GM21825 (cell line): Measurements from ENCODE around the gene CASKIN1.
"Not testable (repeated sequence)": the region's sequence is repeated elsewhere in the genome, so short reads cannot be mapped to it uniquely, and the experiment has no call there.

Experiments used
- ATAC-seq: cut with Tn5 transposase; IDR thresholded peaks from one replicate; pipeline ENCODE4 v1.9.1; 2021; ENCODE audit warnings: mild to moderate bottlenecking, moderate library complexity; ENCODE audit not compliant: unreplicated experiment

CASKIN1 gene

DNA sequence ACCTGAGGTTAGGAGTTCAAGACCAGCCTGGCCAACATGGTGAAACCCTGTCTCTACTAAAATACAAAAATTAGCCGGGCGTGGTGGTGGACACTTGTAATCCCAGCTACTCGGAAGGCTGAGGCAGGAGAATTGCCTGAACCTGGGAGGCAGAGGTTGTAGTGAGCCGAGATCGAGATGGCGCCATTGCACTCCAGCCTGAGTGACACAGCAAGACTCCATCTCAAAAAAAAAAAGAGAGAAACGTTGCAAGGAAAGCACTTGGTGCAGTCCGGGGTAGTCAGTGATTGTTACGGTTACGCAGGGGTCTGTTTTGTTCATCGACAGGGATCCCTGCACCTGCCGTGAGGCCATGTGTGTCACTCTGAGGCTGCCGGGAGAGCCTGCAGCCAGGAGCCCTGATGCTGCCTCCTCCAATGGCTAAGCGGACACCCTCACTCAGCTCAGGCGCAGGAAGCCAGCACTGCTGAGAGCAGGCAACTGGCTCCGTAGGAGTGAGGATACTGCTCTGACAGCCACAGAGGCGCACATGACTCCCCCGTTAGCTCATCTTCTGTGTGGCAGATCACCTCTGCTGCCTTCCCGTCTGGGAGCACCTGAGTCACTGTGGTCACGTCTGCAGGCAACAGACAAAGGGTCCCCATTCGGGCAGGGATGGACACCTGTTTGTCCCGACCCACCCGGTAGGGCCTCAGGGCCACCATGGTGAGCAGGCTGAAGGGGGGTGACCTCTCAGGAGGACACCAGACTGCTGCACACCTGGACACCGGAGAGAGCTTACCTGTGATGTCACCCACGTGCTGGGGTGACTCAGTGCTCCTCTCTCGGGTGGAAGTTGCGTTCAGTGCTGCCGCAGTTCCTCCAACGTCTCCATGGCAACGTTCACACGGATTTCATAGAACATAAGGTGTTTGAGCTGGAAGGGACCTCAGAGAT lies 53.2 kb downstream of the CASKIN1 start:
- ATAC-seq, result no peak

DNA sequence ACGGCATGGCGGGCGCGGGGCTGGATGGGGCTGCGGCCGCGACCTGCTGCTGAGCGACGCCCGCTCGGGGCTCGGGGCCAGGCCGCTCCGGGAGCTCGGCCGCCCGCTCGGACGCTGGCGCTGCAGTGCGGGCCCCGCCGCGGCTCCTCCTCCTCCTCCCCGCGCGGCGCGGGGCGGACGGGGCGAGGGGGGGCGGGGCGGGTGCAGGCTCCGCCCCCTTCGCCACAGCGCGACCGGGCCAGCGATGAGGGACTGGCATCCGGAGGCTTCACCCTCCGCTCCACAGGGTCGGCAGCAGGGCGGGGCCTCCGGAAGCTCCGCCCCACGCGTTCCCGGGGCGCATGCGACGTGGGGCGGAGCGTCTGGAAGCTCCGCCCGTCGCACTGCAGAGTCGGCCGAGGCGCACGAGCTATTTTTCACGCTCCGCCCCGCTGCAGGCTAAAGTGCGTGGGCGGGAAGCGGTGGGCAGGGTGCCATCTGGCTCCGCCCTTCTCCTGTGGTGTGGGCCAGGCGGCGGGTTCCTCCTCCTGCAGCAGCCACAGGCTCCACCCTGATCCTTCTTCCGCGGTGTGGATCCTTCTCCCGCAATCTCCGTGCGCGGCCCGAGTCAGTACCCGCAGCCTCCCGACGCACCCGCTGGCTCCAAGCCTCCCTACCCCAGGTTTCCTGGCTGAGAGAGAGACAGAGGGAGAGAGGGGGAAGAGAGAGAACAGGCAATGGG lies 60.5 kb downstream of the CASKIN1 start, which contains the start of gene PKD1:
Gene PKD1 (minus strand): TSS at position 129 of the 721 bp plus-strand sequence. CDS start 209 bp downstream, outside the sequence.
- ATAC-seq, result peak; percentile 60

DNA sequence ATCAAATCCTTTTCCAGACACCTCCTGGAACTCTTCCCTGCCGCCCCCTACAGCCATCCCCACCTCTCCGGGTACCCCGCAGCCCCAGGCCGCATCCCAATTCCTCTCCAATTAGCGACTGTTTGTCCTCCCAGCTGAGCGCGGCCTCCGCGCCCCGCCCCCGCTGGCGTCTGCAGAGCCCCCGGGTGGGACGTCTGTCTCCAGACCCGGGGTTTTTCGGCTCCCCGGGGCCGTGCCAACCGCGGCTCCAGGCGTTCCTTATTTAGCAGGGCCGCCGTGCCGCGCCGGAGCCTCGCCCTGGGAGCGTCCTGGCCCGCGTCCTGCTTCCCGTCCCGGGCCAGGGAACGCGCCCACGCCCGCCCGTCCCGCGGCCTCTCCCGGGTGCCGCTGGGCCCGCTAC lies 61.3 kb downstream of the CASKIN1 start:
- not testable (repeated sequence) for ATAC-seq

DNA sequence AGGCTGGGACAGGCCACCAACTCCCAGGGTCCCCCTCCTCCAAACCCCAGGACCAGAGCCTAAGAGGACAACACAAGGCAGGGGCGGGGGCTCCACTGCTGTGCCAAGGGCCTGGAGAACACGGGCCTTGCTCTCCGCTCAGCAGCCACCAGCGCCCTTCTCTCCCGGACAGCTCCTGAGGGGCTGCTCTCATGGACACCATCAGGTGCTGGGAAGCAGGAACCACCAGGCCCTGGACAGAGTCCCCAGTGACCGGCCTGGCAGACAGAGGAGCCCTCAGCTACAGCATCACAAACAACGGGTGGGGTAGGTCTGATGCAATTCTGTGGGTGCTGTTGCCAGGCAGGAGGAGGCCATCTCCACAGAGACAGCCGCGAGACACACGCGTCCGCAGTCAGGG lies 62.6 kb downstream of the CASKIN1 start:
- not testable (repeated sequence) for ATAC-seq

DNA sequence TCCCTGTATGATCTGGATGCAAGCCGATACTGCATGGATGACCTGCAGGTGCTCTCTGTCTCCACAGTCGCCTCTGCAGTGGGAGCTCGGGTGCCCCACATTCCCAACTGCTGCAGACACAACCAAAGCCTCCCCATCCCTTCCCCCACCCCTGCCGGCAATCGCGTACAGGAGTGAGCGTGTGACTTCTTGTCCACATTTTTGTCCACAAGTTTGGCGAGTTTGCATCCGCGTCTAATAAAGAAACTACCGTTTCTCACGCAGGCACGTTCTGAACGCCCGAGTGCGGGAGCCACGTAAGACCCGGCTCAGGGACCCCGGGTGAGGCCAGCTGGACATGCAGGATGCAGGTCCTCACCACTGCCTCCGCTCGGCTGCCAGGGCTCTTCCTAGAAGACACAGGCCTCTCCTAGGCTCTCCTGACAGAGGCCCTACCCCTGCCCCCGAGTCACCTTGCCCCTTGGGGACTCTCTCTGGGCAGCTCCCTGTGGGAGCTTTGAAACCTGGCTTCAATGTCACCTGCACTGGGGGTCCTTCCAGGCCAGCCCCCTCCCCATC lies 66.4 kb downstream of the CASKIN1 start:
- not testable (repeated sequence) for ATAC-seq

DNA sequence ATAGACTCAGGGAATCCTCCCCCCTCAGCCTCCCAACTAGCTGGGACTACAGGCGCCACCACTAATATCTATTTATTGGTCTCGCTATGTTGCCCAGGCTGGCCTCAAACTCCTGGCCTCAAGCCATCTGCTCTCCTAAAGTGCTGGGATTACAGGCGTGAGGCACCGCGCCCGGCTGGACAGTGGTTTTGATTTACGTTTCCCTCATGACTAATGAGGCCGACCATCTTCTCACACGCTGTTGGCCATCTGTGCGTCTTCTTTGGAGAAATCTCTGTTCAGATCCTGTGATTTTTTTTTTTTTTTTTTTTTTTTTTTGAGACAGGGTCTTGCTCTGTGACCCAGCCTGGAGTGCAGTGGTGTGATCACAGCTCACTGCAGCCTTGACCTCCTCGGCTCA lies 67.2 kb downstream of the CASKIN1 start:
- ATAC-seq, result not testable (repeated sequence)

DNA sequence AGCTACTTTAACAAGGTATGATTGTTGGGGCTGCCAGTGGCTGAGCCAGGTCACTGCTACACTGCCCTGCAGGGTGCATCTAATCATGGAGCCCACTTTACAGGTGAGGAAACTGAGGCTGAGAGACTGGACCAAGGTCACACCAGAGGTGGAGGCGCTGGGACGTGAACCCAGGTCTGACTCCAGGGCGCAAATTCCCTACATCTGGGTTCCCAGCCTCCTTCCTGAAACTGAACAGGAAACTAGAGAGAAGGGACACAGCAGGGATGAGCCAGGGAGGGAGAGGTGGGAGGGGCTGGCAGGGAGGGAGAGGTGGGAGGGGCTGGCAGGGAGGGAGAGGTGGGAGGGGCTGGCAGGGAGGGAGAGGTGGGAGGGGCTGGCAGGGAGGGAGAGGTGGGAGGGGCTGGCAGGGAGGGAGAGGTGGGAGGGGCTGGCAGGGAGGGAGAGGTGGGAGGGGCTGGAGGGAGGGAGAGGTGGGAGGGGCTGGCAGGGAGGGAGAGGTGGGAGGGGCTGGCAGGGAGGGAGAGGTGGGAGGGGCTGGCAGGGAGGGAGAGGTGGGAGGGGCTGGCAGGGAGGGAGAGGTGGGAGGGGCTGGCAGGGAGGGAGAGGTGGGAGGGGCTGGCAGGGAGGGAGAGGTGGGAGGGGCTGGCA lies 68.7 kb downstream of the CASKIN1 start:
- ATAC-seq, result not testable (repeated sequence)
